OCI-M2 (cell line): ENCODE measurements around the gene CENPB.

Experiments
- DNase-seq: peaks from one replicate; lab custom pipeline; 2025; ENCODE audit not compliant: unreplicated experiment; lab: John Stamatoyannopoulos, UW

The CENPB gene

GRCh38 chr20:3812259-3812681, 25.7 kb upstream of the CENPB start:
- DNase-seq, result no peak

GRCh38 chr20:3811467-3812258, 25.1 kb upstream of the CENPB start:
- no peak for DNase-seq

GRCh38 chr20:3808544-3808943, 22.0 kb upstream of the CENPB start:
- DNase-seq, result no peak

GRCh38 chr20:3804781-3805180, 18.2 kb upstream of the CENPB start:
- DNase-seq, result no peak

GRCh38 chr20:3804254-3804751, 17.8 kb upstream of the CENPB start:
- DNase-seq, result no peak

GRCh38 chr20:3803854-3804253, 17.3 kb upstream of the CENPB start:
- no peak for DNase-seq

GRCh38 chr20:3803289-3803688, 16.7 kb upstream of the CENPB start:
- DNase-seq, result no peak

GRCh38 chr20:3802524-3803239, 16.1 kb upstream of the CENPB start:
- DNase-seq, result no peak

GRCh38 chr20:3801846-3802245, 15.3 kb upstream of the CENPB start:
- no peak for DNase-seq

GRCh38 chr20:3801299-3801698, 14.8 kb upstream of the CENPB start:
- DNase-seq, result no peak

- no peak for DNase-seq
Measured at GRCh38 chr20:3800878-3801260, 14.3 kb upstream of the CENPB start.

GRCh38 chr20:3800256-3800877, 13.8 kb upstream of the CENPB start:
- DNase-seq, result no peak

GRCh38 chr20:3798908-3799248, 12.3 kb upstream of the CENPB start:
- DNase-seq, result no peak

GRCh38 chr20:3798373-3798768, 11.8 kb upstream of the CENPB start:
- DNase-seq, result no peak

- no peak for DNase-seq
Measured at GRCh38 chr20:3797592-3798372, 11.2 kb upstream of the CENPB start.

GRCh38 chr20:3797226-3797545, 10.6 kb upstream of the CENPB start:
- no peak for DNase-seq

- DNase-seq, result no peak
Measured at GRCh38 chr20:3796477-3797225, 10.1 kb upstream of the CENPB start.

- DNase-seq, result peak; percentile 54
Measured at GRCh38 chr20:3795511-3796468, 9.2 kb upstream of the CENPB start, which contains the start of gene CDC25B. CDC25B (plus strand) TSS chr20:3796310; CDS start chr20:3796532, 222 bp downstream.

- DNase-seq, result no peak
Measured at GRCh38 chr20:3794701-3795420, 8.3 kb upstream of the CENPB start.
